ENCODE data around the gene SLCO1C1.

The SLCO1C1 gene

GRCh38 chr12:20718294-20718693 is 23.2 kb downstream of the SLCO1C1 start:
- DNase-seq (ENCODE audit: low read depth), result no peak
- in situ Hi-C loops (cut with HindIII; ENCODE audit: low sequenced_read_pairs), result no loop called here
- no peak for TF ChIP-seq CTCF (IDR thresholded peaks at IDR 0.05; ENCODE audit: low read depth, low read length, missing control alignments)
- no peak overlapping the region for H3K4me3 ChIP-seq (ENCODE audit: low read depth, low read length)

GRCh38 chr12:20722142-20722541 is 27.0 kb downstream of the SLCO1C1 start:
- TF ChIP-seq CTCF (IDR thresholded peaks at IDR 0.05; ENCODE audit: low read depth, low read length, missing control alignments), result no peak
- in situ Hi-C loops (cut with HindIII; ENCODE audit: low sequenced_read_pairs), result no loop called here

GRCh38 chr12:20731274-20731673 is 36.1 kb downstream of the SLCO1C1 start:
- in situ Hi-C loops (cut with HindIII; ENCODE audit: low sequenced_read_pairs), result no loop called here
- no peak for DNase-seq (ENCODE audit: low read depth)

More at GRCh38 chr12:20722142-20722541, 27.0 kb downstream of the SLCO1C1 start:
- no peak overlapping the region for H3K4me3 ChIP-seq (ENCODE audit: low read depth, low read length)
- DNase-seq (ENCODE audit: low read depth), result no peak

GRCh38 chr12:20740972-20741371 is 45.8 kb downstream of the SLCO1C1 start:
- no peak for TF ChIP-seq CTCF (IDR thresholded peaks at IDR 0.05; ENCODE audit: low read depth, low read length, missing control alignments)
- no peak overlapping the region for H3K4me3 ChIP-seq (ENCODE audit: low read depth, low read length)
- in situ Hi-C loops (cut with HindIII; ENCODE audit: low sequenced_read_pairs), result no loop called here
- no peak for DNase-seq (ENCODE audit: low read depth)

More at GRCh38 chr12:20731274-20731673, 36.1 kb downstream of the SLCO1C1 start:
- TF ChIP-seq CTCF (IDR thresholded peaks at IDR 0.05; ENCODE audit: low read depth, low read length, missing control alignments), result no peak
- no peak overlapping the region for H3K4me3 ChIP-seq (ENCODE audit: low read depth, low read length)

GRCh38 chr12:20748198-20748597 is 53.1 kb downstream of the SLCO1C1 start:
- no peak for TF ChIP-seq CTCF (IDR thresholded peaks at IDR 0.05; ENCODE audit: low read depth, low read length, missing control alignments)
- in situ Hi-C loops (cut with HindIII; ENCODE audit: low sequenced_read_pairs), result no loop called here
- DNase-seq (ENCODE audit: low read depth), result no peak
- H3K4me3 ChIP-seq (ENCODE audit: low read depth, low read length), result no peak overlapping the region

GRCh38 chr12:20751046-20751445 is 55.9 kb downstream of the SLCO1C1 start:
- no peak for DNase-seq (ENCODE audit: low read depth)
- in situ Hi-C loops (cut with HindIII; ENCODE audit: low sequenced_read_pairs), result no loop called here
- TF ChIP-seq CTCF (IDR thresholded peaks at IDR 0.05; ENCODE audit: low read depth, low read length, missing control alignments), result no peak
- no peak overlapping the region for H3K4me3 ChIP-seq (ENCODE audit: low read depth, low read length)

GRCh38 chr12:20777420-20777819 is 82.3 kb downstream of the SLCO1C1 start:
- in situ Hi-C loops (cut with HindIII; ENCODE audit: low sequenced_read_pairs), result no loop called here
- H3K4me3 ChIP-seq (ENCODE audit: low read depth, low read length), result no peak overlapping the region
- DNase-seq (ENCODE audit: low read depth), result no peak
- no peak for TF ChIP-seq CTCF (IDR thresholded peaks at IDR 0.05; ENCODE audit: low read depth, low read length, missing control alignments)
